Liver (tissue), 9 donors: ENCODE data around the gene TRIM75. TPM values are rescaled to one million over a fixed set of nuclear protein-coding genes. Genes with fewer than 3 reads are reported as not detected.
"Not testable (repeated sequence)": the region's sequence is repeated elsewhere in the genome, so short reads cannot be mapped to it uniquely, and the experiment has no call there.

Source experiments
- DNase-seq: peaks from one replicate; pipeline ENCODE4 v3.0.0-alpha.2; 2017; ENCODE audit warnings: low spot score
- H3K27ac ChIP-seq, 2 donors: one replicate each; pipeline ENCODE4 v1.7.0; 2013; ENCODE audit warnings: inconsistent platforms in 2 of 2, low read length in 2 of 2, control low read depth in 1 of 2, low read depth in 1 of 2, mild to moderate bottlenecking in 1 of 2
- H3K27me3 ChIP-seq, 4 donors: one replicate each; pipeline versions ENCODE4 v1.6.1 to v1.7.0; 2013; ENCODE audit warnings: low read length in 3 of 4, inconsistent platforms in 1 of 4, mild to moderate bottlenecking in 1 of 4, moderate library complexity in 1 of 4; ENCODE audit not compliant: control insufficient read depth in 4 of 4, insufficient read depth in 4 of 4
- H3K36me3 ChIP-seq, 4 donors: one replicate each; pipeline versions ENCODE4 v1.6.1 to v1.7.0; 2013; ENCODE audit warnings: low read length in 3 of 4, mild to moderate bottlenecking in 3 of 4, low read depth in 1 of 4, moderate library complexity in 1 of 4; ENCODE audit not compliant: control insufficient read depth in 4 of 4, insufficient read depth in 3 of 4
- H3K4me1 ChIP-seq, 4 donors: one replicate each; pipeline versions ENCODE4 v1.6.1 to v1.7.0; 2013; ENCODE audit warnings: low read length in 3 of 4, mild to moderate bottlenecking in 3 of 4, moderate library complexity in 1 of 4; ENCODE audit not compliant: control insufficient read depth in 4 of 4, insufficient read depth in 4 of 4
- H3K4me3 ChIP-seq, 3 donors: one replicate each; pipeline versions ENCODE4 v1.6.1 to v1.7.0; 2013; ENCODE audit warnings: low read length in 3 of 3, control low read depth in 1 of 3, low read depth in 1 of 3, mild to moderate bottlenecking in 1 of 3
- H3K9ac ChIP-seq, 2 donors: one replicate each; pipeline ENCODE4 v1.7.0; 2013; ENCODE audit warnings: low read length in 2 of 2, mild to moderate bottlenecking in 2 of 2, moderate library complexity in 2 of 2, control low read depth in 1 of 2, low read depth in 1 of 2
- H3K9me3 ChIP-seq, 4 donors: one replicate each; pipeline versions ENCODE4 v1.6.1 to v1.7.0; 2013; ENCODE audit warnings: low read length in 3 of 4; ENCODE audit not compliant: control insufficient read depth in 4 of 4
- ATF3 ChIP-seq: IDR thresholded peaks from 2 replicates; pipeline ENCODE4 v1.6.1; 2016; ENCODE audit warnings: antibody characterized with exemption
- FOXA1 ChIP-seq: IDR thresholded peaks from 2 replicates; pipeline ENCODE4 v1.6.1; 2016; ENCODE audit warnings: antibody characterized with exemption
- GABPA ChIP-seq, 2 donors: IDR thresholded peaks in 1 of 2; conservative IDR thresholded peaks in 1 of 2; 2 replicates each; pipeline ENCODE4 v1.6.1; 2016; ENCODE audit warnings: antibody characterized with exemption in 2 of 2, mild to moderate bottlenecking in 1 of 2, moderate library complexity in 1 of 2
- HNF4A ChIP-seq, 2 donors: conservative IDR thresholded peaks; 2 replicates each; pipeline ENCODE4 v1.6.1; 2016; ENCODE audit warnings: antibody characterized with exemption in 2 of 2, mild to moderate bottlenecking in 2 of 2
- HNF4G ChIP-seq: IDR thresholded peaks from 2 replicates; pipeline ENCODE4 v1.6.1; 2016; ENCODE audit warnings: antibody characterized with exemption
- JUND ChIP-seq, 2 donors: IDR thresholded peaks; 2 replicates each; pipeline ENCODE4 v1.6.1; 2016; ENCODE audit warnings: antibody characterized with exemption in 2 of 2
- RAD21 ChIP-seq, 2 donors: IDR thresholded peaks; 2 replicates each; pipeline ENCODE4 v1.6.1; 2016; ENCODE audit warnings: antibody characterized with exemption in 2 of 2, mild to moderate bottlenecking in 2 of 2
- REST ChIP-seq: IDR thresholded peaks from 2 replicates; pipeline ENCODE4 v1.6.1; 2016; ENCODE audit warnings: antibody characterized with exemption, mild to moderate bottlenecking
- WGBS: extraction: QIAGEN DNeasy Blood & Tissue Kit; methylation state at CpG from one replicate; pipeline ENCODE4 v1.1.7; 2013; 5-methylcytosine and 5-hydroxymethylcytosine counted together
- polyA plus RNA-seq, 2 donors: library from polyadenylated mRNA; stranded (reverse) in 1 of 2; unstranded in 1 of 2; fragments of 200-250 nt in 1 of 2; fragments of >200 nt in 1 of 2; fragmentation: Nextera tagmentation in 1 of 2; extraction: Ambion mirVana in 1 of 2; gene quantifications; one replicate each; pipeline versions ENCODE4 v1.2.1 to v1.2.3, GENCODE V29; 2013 to 2015
- total RNA-seq, 2 donors: library from RNA; depleted of rRNA; stranded (reverse); fragments of >200 nt; gene quantifications; one replicate each; pipeline ENCODE4 v1.2.3, GENCODE V29; 2014
- donor health status: healthy.
- donor health status: healthy.
- donor health status: healthy.
- donor health status: healthy.
- donor health status: healthy.

The TRIM75 gene
- total and polyA plus RNA-seq, 4 donors, result not detected

GRCh38 chr4:165016971-165017370, 36.7 kb upstream of the TRIM75 start:
- Histone ChIP-seq H3K4me1 (no peaks in the 10 kb centered on the region), H3K9me3 (no peaks in the 10 kb centered on the region), H3K36me3 (no peaks in the 10 kb centered on the region), H3K27ac (no peak overlapping the region), H3K4me3 (no peak overlapping the region), H3K27me3 (no peaks in the 10 kb centered on the region), H3K9ac (no peak overlapping the region)
- WGBS, result 49% methylated on average over 5 of the region's 5 CpGs
- TF ChIP-seq ATF3, result no peak
- peak in 1 of 2 donors; percentile 16 for TF ChIP-seq RAD21 (IDR thresholded peaks at IDR 0.05)
- DNase-seq, result no peak

- H3K4me1 ChIP-seq, H3K9me3 ChIP-seq, H3K36me3 ChIP-seq, H3K9ac ChIP-seq, H3K27me3 ChIP-seq, H3K4me3 ChIP-seq, H3K27ac ChIP-seq, DNase-seq: not testable (repeated sequence)
- 92% methylated on average over 27 of the region's 30 CpGs for WGBS
Measured at GRCh38 chr4:165019995-165020394, 33.7 kb upstream of the TRIM75 start.

DNA sequence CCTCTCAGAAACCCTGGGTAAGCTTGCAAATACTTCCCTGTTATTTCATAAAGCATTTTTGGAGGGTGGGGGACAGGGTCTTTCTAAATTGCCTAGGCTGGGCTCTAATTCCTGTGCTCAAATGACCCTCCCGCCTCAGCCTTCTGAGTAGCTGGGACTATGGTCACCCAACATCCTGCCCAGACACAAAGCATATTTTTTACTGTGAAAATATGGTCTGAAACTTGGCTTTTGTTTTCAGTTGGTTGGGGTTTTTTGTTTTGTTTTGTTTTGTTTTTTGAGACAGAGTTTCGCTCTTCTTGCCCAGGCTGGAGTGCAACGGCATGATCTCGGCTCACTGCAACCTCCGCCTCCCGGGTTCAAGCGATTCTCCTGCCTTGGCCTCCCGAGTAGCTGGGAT, 27.9 kb upstream of the TRIM75 start:
- not testable (repeated sequence) for H3K9ac ChIP-seq, DNase-seq, H3K4me1 ChIP-seq, H3K36me3 ChIP-seq, H3K9me3 ChIP-seq, H3K27ac ChIP-seq, H3K4me3 ChIP-seq, H3K27me3 ChIP-seq
- WGBS, result 93% methylated on average over 8 of the region's 8 CpGs

DNA sequence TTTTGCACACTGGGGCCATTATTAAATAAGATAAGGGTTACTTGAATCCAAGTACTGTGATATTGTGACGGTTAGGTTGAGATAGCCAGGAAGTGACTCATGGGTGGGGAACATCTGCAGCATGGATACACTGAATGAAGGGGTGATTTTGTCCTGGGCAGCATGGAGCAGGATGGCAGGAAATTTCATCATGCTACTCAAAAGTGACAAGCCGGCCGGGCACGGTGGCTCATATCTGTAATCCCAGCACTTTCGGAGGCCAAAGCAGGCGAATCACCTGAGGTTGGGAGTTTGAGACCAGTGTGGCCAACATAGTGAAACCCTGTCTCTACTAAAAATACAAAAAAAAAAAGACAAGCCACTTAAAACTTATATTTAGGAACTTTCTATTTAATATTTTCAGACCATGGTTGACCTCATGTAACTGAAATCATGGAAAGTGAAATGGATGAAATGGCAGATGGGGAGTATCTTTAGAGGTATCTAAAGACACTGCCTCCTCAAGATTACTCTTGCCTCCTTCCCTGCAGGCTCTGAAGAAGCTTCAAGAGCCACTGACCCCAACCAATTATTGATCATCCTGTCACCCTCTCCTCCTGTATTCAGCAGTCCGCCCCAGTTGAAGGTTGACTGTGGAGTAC, 25.8 kb upstream of the TRIM75 start:
- no peak for DNase-seq
- Histone ChIP-seq H3K4me1 (no peaks in the 10 kb centered on the region), H3K9ac (no peak overlapping the region), H3K4me3 (no peak overlapping the region), H3K9me3 (no peaks in the 10 kb centered on the region), H3K27me3 (no peaks in the 10 kb centered on the region), H3K36me3 (no peaks in the 10 kb centered on the region), H3K27ac (no peak overlapping the region)
- WGBS, result 85% methylated on average over 7 of the region's 7 CpGs
- TF ChIP-seq FOXA1 (no peak), GABPA (IDR thresholded peaks at IDR 0.05 in 1 of 2, conservative IDR thresholded peaks at IDR 0.05 in 1 of 2) (no peak), JUND (IDR thresholded peaks at IDR 0.05) (no peak), HNF4G (no peak), REST (no peak), HNF4A (conservative IDR thresholded peaks at IDR 0.05) (no peak)
